H1 (cell line): ENCODE data around the gene BCAS3. TPM values are rescaled to one million over a fixed set of nuclear protein-coding genes. Genes with fewer than 3 reads are reported as not detected.

Experiments
- ASH2L ChIP-seq: fragments of 200-600, 300-600 bp; sonication (generic); IDR thresholded peaks from one replicate; pipeline ENCODE4 v1.7.1; 2017; ENCODE audit warnings: low read length
- BACH1 ChIP-seq: IDR thresholded peaks from 2 replicates; pipeline ENCODE4 v1.6.1; 2012; ENCODE audit warnings: low read length, improper control_type of control experiment
- CHD7 ChIP-seq: fragments of 300-600 bp; sonication (generic); IDR thresholded peaks from 2 replicates; pipeline ENCODE4 v1.7.1; 2012; ENCODE audit warnings: low read length, moderate library complexity, mild to moderate bottlenecking, inconsistent platforms; ENCODE audit not compliant: insufficient replicate concordance
- SUZ12 ChIP-seq: fragments of 200-600 bp; sonication (generic); IDR thresholded peaks from 2 replicates; pipeline ENCODE4 v1.6.1; 2012; ENCODE audit warnings: mild to moderate bottlenecking, inconsistent platforms, low read length, moderate library complexity, mixed read lengths
- polyA plus RNA-seq, 7 experiments: library from polyadenylated mRNA; depleted of rRNA in 3 of 7; stranded (reverse) in 5 of 7; unstranded in 2 of 7; fragments of >200 nt in 5 of 7; fragments of 200-250 nt in 2 of 7; gene quantifications; 1 replicate in 5 of 7; 2 replicates in 1 of 7; 4 replicates in 1 of 7; pipeline versions ENCODE4 v1.2.1 to v1.2.3, GENCODE V29; 2011 to 2013; ENCODE audit warnings: missing spikeins in 2 of 7, mixed read lengths in 2 of 7
- total RNA-seq: library from RNA; stranded (reverse); fragmentation: NEBNext Ultra II Directional; extraction: Animal tissue kit (Norgen Biotek cat#: 25700); gene quantifications from 2 replicates; pipeline ENCODE4 v1.2.1, GENCODE V29; 2021

The BCAS3 gene
- total and polyA plus RNA-seq, 2 of the 8 experiments (the other 6 are each of a cell fraction or from before 2014, with no cell fraction given), result 9.9 to 13.3 TPM

GRCh38 chr17:61230972-61231820 is 553.5 kb downstream of the BCAS3 start (continued):
- TF ChIP-seq CHD7 (no peak), ASH2L (no peak), SUZ12 (no peak), BACH1 (no peak)
